Measurements from ENCODE around the gene STXBP4. TPM values are rescaled to one million over a fixed set of nuclear protein-coding genes. Genes with fewer than 3 reads are reported as not detected.
A peak's percentile ranks its signal among the peaks of the same experiment; 100 is the strongest.

Gene STXBP4
- total RNA-seq, 1 donor from 2014 or later, result 12.0 TPM

GRCh38 chr17:54950116-54950515 is 18.4 kb upstream of the STXBP4 start:
- Histone ChIP-seq H3K27me3 (no peaks in the 10 kb centered on the region), H3K36me3 (peaks cover 13% of the 10 kb centered on the region), H3K27ac (no peak overlapping the region), H3K4me1 (no peaks in the 10 kb centered on the region), H3K4me3 (no peak overlapping the region), H3K9me3 (no peaks in the 10 kb centered on the region)
- ATAC-seq (no peak), DNase-seq (no peak)
- no peak for TF ChIP-seq CTCF (IDR thresholded peaks at IDR 0.05)
- intact Hi-C loops (cut with DNase I), result no loop called here

GRCh38 chr17:54951286-54951685 is 17.3 kb upstream of the STXBP4 start:
- Histone ChIP-seq H3K27ac (no peak overlapping the region), H3K4me3 (no peak overlapping the region), H3K27me3 (no peaks in the 10 kb centered on the region), H3K36me3 (peaks cover 19% of the 10 kb centered on the region), H3K9me3 (no peaks in the 10 kb centered on the region), H3K4me1 (no peaks in the 10 kb centered on the region)
- DNase-seq (no peak), ATAC-seq (no peak)
- intact Hi-C loops (cut with DNase I), result no loop called here
- TF ChIP-seq CTCF (IDR thresholded peaks at IDR 0.05), result no peak

GRCh38 chr17:54956791-54957190 is 11.8 kb upstream of the STXBP4 start:
- no peaks in the 10 kb centered on the region for H3K9me3 ChIP-seq
- H3K27ac ChIP-seq, result no peak overlapping the region
- no peaks in the 10 kb centered on the region for H3K4me1 ChIP-seq
- no peak for DNase-seq
- no peak for ATAC-seq
- no peak overlapping the region for H3K4me3 ChIP-seq
- no peaks in the 10 kb centered on the region for H3K27me3 ChIP-seq
- H3K36me3 ChIP-seq, result peaks cover 60% of the 10 kb centered on the region
- intact Hi-C loops (cut with DNase I), result no loop called here
- no peak for TF ChIP-seq CTCF (IDR thresholded peaks at IDR 0.05)

DNA sequence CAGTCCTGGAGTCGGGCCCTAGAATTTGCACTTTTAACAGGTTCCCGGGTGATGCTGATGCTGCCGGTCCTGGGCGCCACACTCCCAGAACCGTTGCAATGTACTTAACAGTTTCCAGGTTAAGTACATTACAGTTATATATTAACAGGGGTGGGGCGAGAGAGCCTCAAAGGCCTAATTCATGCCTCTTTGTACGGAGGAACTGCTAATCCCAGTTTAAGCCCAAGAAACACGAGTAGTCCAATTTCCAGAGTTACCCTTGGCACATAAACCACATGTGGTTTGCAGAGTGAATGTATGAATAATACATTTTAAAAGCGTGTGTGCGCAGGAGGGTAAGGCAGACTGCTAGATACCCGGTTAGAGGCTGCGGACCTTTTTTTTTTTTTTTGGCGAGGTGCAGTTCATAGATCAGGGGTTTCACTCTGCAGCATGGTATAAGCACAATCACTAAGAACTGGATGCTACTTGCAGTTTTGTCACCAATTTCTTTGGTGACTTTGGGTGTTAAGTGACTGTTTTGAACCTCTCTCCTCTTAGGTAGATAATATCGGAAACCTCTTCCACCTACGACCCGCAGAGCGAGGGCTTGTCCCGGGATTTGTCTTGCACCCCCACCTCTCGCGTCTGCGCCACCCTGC is 824 bp upstream of the STXBP4 start:
- DNase-seq, result no peak
- intact Hi-C loops (cut with DNase I), result no loop called here
- Histone ChIP-seq H3K9me3 (no peaks in the 10 kb centered on the region), H3K4me1 (peaks cover 26% of the 10 kb centered on the region), H3K36me3 (peaks cover 19% of the 10 kb centered on the region), H3K4me3 (peak overlapping the region; percentile 92), H3K27me3 (no peaks in the 10 kb centered on the region), H3K27ac (peak overlapping the region; percentile 84)
- TF ChIP-seq CTCF (IDR thresholded peaks at IDR 0.05), result no peak
- peak; percentile 52 for ATAC-seq

- peak overlapping the region; percentile 84 for H3K27ac ChIP-seq
- ATAC-seq (peak; percentile 49), DNase-seq (no peak)
- intact Hi-C loops (cut with DNase I), result no loop called here
- H3K4me3 ChIP-seq, result peak overlapping the region; percentile 92
- H3K9me3 ChIP-seq, result no peaks in the 10 kb centered on the region
- no peaks in the 10 kb centered on the region for H3K27me3 ChIP-seq
- TF ChIP-seq CTCF (IDR thresholded peaks at IDR 0.05), result no peak
- H3K4me1 ChIP-seq, result peaks cover 26% of the 10 kb centered on the region
- peaks cover 6% of the 10 kb centered on the region for H3K36me3 ChIP-seq
These were observed 395 bp downstream of the STXBP4 start for GRCh38 chr17:54968988-54969332.

Data from upper lobe of right lung (tissue), 1 donor.